Neural cell (in vitro differentiated cells): ENCODE results near the gene PDE6C.

Experiments used
- CTCF ChIP-seq: fragments of 450-650 bp; IDR thresholded peaks from 2 replicates; pipeline ENCODE4 v1.5.1; 2014; ENCODE audit warnings: antibody characterized with exemption, mild to moderate bottlenecking, moderate library complexity; ENCODE audit not compliant: poor library complexity, severe bottlenecking
- EP300 ChIP-seq: fragments of 450-650 bp; conservative IDR thresholded peaks from 2 replicates; pipeline ENCODE4 v1.6.1; 2014; ENCODE audit warnings: antibody characterized with exemption, mild to moderate bottlenecking, moderate library complexity; ENCODE audit not compliant: poor library complexity, severe bottlenecking
- EZH2 ChIP-seq: fragments of 200-600, 300-800 bp; shearing (Covaris generic), sonication (generic); IDR thresholded peaks from 2 replicates; pipeline ENCODE4 v1.6.1; 2014; ENCODE audit warnings: antibody characterized with exemption, low read length, borderline replicate concordance, mild to moderate bottlenecking; ENCODE audit not compliant: insufficient read depth, poor library complexity, severe bottlenecking
- POLR2AphosphoS5 ChIP-seq: IDR thresholded peaks from 2 replicates; pipeline ENCODE4 v1.6.1; 2012
- RAD21 ChIP-seq: fragments of 450-650 bp; conservative IDR thresholded peaks from 2 replicates; pipeline ENCODE4 v1.6.1; 2014; ENCODE audit warnings: antibody characterized with exemption, mild to moderate bottlenecking, moderate library complexity
- SMC3 ChIP-seq: fragments of 450-650 bp; conservative IDR thresholded peaks from 2 replicates; pipeline ENCODE4 v1.6.1; 2014; ENCODE audit warnings: antibody characterized with exemption, mild to moderate bottlenecking, moderate library complexity; ENCODE audit not compliant: poor library complexity

GRCh38 chr10:93710333-93710909, 98.1 kb downstream of the PDE6C start:
- TF ChIP-seq RAD21 (no peak), SMC3 (no peak), CTCF (no peak), EP300 (no peak), POLR2AphosphoS5 (no peak), EZH2 (no peak)
